HG03139 (cell line): ENCODE data around the gene FERMT2.

Experiments
- ATAC-seq: cut with Tn5 transposase; IDR thresholded peaks from one replicate; pipeline ENCODE4 v1.9.1; 2021; ENCODE audit not compliant: unreplicated experiment

FERMT2 gene

DNA sequence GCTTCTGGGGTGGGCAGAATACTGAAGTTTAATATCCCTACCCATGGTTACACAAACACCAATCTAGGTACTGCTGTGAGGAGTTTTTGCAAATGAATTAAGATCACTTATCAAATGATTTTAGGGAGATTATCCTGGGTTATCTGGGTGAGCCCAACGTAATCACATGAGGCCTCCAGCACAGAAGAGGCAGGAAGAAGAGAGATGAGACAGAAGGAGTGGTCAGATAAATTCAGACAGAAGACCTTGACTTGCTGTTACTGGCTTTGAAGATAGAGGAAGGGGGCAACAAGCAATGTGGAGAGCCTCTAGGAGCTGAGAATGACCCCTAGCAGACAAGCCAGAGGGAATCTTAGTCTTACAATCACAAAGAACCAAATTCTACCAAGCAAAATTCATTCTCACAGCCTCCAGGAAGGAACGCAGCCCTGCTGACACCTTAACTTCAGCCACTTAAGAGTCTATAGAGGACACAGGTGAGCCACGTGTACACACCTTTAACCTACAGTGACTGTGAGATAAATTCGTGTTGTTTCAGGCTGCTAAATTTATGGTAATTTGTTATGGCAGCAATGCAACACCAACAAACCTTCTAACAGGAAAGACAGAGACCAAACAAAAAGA, 49.4 kb downstream of the FERMT2 start:
- ATAC-seq: no peak

- no peak for ATAC-seq
These were observed 50.1 kb downstream of the FERMT2 start for GRCh38 chr14:52900731-52901130.

- no peak for ATAC-seq
These were observed 52.4 kb downstream of the FERMT2 start for GRCh38 chr14:52898496-52898895.

GRCh38 chr14:52895000-52895399, 55.9 kb downstream of the FERMT2 start:
- ATAC-seq: no peak

DNA sequence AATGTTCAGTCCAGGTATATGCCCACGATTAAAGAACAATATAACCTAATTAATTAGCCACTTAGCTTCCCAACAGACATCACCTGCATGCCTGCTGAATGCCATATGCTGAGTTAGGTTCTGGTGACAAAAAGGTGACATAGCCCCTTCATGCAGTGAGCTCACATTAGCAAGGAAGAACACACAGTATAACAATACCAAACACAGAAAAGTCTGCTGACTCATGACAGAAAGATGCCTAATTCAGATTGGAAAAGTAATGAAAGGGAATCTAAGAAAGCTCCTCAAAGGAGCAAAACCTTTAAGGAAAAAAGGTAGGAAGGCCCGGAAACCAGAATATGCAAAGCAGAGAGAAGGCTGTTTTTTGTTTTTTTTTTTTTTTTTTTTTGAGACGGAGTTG, 59.0 kb downstream of the FERMT2 start:
- ATAC-seq: no peak

DNA sequence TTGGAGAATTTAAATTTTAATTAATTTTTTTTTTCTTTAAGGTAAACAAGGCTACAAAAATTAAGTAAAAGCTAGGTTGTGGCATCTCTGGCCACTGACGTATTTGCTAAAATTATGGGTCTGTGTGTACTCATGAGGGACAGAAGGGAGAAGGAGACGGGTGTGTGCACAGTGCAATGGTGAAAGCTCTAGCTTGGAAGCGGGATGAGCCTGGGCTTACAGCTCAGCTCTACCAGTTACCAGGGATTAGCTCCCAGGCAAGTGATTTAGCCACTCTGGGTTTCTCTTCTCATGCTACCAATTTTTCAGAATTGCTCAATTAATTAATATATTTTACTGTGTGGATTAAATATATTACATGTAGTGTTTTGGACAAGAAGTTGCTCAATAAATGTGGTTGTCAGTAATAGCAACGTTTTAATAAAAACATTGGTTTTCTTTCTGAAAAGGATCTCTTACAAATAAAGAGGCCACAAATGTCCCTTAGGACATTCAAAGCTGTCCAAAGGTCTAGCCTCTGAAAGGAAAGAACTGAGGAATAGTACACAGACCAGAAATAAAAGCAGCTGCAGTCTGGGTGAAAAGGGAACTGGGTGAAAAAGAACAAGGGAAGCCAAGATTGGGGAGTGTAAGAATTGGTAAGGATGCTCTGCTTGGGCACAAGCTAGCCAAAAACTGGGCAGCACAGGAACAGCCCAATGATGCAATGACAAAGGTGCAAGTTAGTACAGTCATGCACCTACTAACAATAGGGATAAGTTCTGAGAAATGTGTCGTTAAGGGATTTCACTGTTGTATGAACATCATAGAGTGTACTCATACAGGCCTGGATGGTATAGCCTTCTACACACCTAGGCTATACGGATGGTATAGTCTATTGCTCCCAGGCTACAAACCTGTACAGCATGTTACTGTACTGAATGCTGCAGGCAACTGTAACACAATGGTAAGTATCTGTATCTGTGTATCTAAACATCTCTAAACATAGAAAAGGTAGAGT, 61.7 kb downstream of the FERMT2 start:
- ATAC-seq: no peak

DNA sequence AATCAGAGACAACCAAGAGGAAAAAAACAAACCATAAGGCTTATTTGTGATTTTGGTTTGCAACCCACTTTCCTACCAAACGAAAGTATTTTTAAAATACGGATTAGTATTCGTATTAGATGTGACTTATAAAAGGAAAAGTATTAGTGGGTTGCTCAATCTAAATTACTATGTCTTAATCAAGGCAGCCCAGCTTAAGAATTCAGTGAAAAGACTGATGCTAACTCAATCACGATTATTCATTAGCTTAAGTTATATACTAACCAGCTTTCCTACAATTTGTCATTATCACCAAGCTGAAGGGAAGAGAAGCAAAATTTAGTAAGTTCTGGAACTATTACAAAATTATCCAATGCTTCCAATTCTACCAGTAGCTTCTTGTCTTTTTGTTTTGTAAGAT, 62.7 kb downstream of the FERMT2 start:
- no peak for ATAC-seq

DNA sequence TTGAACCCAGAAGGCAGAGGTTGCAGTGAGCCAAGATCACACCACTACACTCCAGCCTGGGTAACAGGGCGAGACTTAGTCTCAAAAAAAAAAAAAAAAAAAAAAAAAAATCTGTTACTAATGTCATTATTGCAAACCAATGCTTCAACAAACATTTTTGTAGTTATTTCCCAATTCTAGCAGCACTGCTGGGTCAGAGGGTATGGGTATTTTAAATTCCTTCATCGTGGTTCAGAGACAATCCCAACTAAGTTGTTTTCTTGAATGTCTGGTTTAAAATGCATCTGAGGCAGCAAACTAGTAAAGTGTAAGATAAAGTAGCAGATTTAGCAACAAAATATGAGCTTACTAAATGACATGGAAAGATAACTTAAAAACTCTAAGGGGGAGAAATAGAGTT, 65.6 kb downstream of the FERMT2 start:
- ATAC-seq: no peak

- ATAC-seq: no peak
These were observed 67.2 kb downstream of the FERMT2 start for GRCh38 chr14:52883658-52884057.

DNA sequence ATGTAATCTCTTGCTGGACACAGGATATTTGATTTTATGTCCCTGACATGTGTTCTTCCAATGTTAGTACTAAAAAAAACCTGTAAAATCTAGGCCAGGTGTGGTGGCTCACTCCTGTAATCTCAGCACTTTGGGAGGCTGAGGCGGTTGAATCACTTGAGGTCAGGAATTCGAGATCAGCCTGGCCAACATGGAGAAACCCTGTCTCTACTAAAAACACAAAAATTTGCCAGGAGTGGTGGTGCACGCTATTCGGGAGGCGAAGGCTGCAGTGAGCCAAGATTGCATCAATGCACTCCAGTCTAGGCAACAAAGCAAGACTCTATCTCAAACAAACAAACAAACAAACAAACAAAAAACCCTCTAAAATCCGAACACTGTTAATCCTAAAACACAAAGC, 68.0 kb downstream of the FERMT2 start:
- ATAC-seq: no peak

- no peak for ATAC-seq
These were observed 70.9 kb downstream of the FERMT2 start for GRCh38 chr14:52879958-52880357.

DNA sequence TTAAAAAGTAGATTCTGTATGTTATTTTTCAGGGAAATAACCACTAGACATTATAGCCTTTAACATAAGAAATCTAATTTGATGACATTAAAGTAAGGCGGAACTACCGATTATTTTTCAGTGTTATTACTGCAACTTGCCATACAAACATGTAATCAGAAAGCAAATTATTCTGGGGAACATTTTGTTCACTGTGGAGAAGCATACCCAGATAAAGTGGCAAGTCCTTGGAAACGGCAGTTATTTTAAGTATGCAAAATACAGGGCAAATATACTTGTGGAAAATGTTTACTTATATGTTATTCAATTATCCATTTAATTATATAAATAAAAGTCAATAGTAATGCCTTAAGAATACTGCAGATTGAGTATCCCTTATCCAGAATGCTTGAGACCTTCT, 71.9 kb downstream of the FERMT2 start:
- no peak for ATAC-seq

DNA sequence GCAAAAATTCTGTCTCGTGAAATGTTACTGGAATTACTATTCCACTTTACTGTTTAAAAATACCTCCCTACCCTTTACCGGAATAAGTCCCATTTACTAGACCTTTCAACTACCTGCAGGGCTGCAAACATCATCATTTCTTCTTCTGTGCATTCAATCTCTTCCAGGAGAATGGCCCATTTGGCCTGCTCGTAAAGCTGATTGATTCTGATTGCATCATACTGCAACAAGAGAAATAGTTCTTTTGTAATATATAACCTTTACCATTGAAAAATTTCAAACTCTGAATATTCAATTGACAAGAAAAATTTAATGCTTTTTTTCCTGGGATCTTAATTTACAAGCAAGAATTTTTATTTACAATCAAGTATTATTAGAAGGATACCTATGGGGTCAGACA, 72.4 kb downstream of the FERMT2 start:
- no peak for ATAC-seq

DNA sequence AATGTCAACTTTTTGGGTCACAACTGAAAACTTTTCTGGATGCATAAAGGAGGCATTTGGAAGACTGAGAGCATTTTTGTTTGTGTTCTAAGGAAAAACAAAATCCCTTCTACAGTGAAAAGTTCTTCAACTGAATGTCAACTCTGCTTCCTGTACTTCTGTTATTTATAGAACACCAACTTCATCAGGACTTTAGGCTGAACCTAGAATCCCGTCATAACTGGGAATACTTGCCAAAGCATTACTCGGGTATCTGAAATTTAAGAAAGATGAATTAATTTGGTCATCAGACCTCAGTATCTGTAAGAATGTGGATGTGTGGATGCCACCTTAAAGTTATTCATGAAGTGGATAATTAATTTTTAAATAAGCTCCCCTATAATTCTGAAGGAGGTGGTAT, 73.2 kb downstream of the FERMT2 start:
- no peak for ATAC-seq

DNA sequence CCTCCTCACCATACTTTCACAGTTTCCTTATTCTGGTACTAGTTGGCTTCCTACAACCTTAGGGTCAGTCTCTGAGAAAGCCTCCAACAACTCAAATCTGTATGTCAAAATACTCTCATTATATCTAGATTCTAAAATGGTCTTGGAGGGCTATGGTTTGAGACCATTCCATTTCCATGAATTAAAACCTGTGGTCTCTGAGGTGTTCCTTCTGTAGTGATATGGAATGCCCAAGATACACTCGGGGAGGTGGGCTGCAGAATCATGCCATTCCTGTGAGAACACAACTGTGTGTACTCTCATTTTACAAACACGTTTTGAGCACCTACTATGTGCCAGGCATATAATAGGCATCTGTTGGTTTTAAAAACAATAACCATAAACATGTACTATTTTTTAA, 74.0 kb downstream of the FERMT2 start:
- ATAC-seq: no peak

- no peak for ATAC-seq
These were observed 74.5 kb downstream of the FERMT2 start for GRCh38 chr14:52876311-52876710.

GRCh38 chr14:52875707-52876106, 75.1 kb downstream of the FERMT2 start:
- no peak for ATAC-seq

GRCh38 chr14:52874389-52874788, 76.5 kb downstream of the FERMT2 start:
- no peak for ATAC-seq

DNA sequence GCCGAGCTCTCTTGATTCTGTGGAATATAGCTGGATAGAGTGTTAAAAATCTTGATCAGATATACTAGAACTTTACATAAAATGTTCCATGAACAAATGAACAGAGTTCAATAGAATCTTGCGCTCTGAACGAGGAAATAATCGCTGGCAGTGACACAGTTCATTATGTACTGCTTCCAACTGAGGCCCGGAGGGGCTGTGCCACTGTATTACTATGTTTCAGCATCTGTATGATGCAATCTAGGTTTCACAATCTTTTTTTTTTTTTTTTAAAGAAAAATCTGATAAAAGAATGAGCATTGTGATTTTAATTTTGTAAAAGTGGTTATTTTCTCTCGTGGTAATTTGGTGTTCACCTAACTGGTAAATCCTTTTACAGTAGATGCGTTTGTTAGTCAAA, 77.2 kb downstream of the FERMT2 start:
- no peak for ATAC-seq

DNA sequence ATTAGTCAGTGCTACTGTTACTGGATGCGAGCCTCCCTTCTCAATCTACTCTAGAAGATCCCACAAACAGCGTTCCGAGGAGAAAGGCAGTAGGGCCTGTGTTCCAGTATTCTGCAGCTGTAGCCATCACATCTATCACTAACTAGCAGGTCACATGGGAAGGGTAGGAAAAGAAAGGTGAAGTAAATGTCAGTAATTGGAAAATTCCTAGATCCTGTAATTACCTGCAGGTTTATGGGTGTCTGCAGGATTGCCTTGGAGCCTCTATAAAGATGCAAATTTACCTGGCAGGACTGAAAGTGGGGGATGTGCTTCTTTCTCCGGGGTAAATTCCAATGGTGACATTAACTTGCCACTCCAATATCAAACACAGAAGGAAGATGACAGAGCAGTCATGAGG, 77.8 kb downstream of the FERMT2 start:
- no peak for ATAC-seq

- no peak for ATAC-seq
These were observed 79.2 kb downstream of the FERMT2 start for GRCh38 chr14:52871606-52872005.

GRCh38 chr14:52868911-52869618, 81.8 kb downstream of the FERMT2 start:
- ATAC-seq: no peak
